ENCODE data around the gene SCNN1A. TPM values are rescaled to one million over a fixed set of nuclear protein-coding genes. Genes with fewer than 3 reads are reported as not detected.

The SCNN1A gene
- polyA plus RNA-seq, 1 experiment, result 0.36 TPM

GRCh38 chr12:6329703-6330064 is 45.7 kb downstream of the SCNN1A start:
- no peak overlapping the region for H3K4me3 ChIP-seq (ENCODE audit: low read depth, low read length)
- no peaks in the 10 kb centered on the region for H3K27me3 ChIP-seq (ENCODE audit: control insufficient read depth, insufficient read depth, low read length)
- CTCF ChIA-PET, result interaction anchor here (1.0 to 1.2 kb wide), 2 partner anchors 134 to 136 kb away, joined by 3 to 5 read pairs; no protein-coding TSS in a partner anchor
- peaks cover 55% of the 10 kb centered on the region for H3K36me3 ChIP-seq (ENCODE audit: control insufficient read depth, insufficient read depth, low read length)
- POLR2A ChIA-PET, result no interaction called here
- no peak for TF ChIP-seq CTCF (IDR thresholded peaks at IDR 0.05; ENCODE audit: insufficient read depth, low read depth, low read length)
- no peak for DNase-seq (ENCODE audit: low read depth)

GRCh38 chr12:6328945-6329702 is 46.2 kb downstream of the SCNN1A start:
- POLR2A ChIA-PET, result no interaction called here
- H3K27me3 ChIP-seq (ENCODE audit: control insufficient read depth, insufficient read depth, low read length), result no peaks in the 10 kb centered on the region
- peaks cover 56% of the 10 kb centered on the region for H3K36me3 ChIP-seq (ENCODE audit: control insufficient read depth, insufficient read depth, low read length)
- no peak for TF ChIP-seq CTCF (IDR thresholded peaks at IDR 0.05; ENCODE audit: insufficient read depth, low read depth, low read length)
- no peak overlapping the region for H3K4me3 ChIP-seq (ENCODE audit: low read depth, low read length)
- CTCF ChIA-PET, result interaction anchor here (0.7 to 1.2 kb wide), 3 partner anchors 133 to 160 kb away, joined by 3 to 5 read pairs (median 4); no protein-coding TSS in a partner anchor
- no peak for DNase-seq (ENCODE audit: low read depth)

DNA sequence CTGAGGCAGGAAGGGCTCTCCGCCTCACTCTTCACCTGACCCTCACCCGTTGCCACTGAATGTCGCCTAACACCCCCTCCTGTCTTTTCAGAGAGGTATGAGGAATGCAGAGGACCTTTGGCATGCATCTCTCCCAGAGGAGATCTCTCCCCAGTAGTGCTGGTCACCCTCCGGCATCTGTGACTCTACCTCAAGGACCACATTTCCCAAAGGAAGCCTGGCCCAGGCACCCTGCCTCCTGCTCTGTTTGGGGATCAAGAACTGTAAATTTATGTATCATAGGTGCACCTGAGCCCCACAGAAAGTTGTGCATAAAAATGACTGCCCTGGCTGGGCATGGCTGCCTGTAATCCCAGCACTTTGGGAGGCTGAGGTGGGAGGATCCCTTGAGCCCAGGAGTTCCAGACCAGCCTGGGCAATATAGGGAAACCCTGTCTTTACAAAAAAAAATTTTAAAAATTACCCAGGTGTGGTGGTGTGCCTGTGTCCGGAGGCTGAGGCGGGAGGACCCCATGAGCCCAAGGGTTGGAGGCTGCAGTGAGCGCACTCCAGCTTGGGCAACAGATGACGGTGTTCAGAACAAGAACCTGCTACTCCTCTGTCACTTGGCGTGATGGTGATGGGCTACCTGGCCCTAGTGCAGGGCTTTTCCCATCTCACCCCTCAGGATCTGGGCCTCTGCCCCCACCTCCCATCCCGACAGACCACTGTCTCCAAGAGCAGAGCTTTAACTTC is 47.2 kb downstream of the SCNN1A start:
- TF ChIP-seq CTCF (IDR thresholded peaks at IDR 0.05; ENCODE audit: insufficient read depth, low read depth, low read length), result no peak
- no peak overlapping the region for H3K4me3 ChIP-seq (ENCODE audit: low read depth, low read length)
- peaks cover 48% of the 10 kb centered on the region for H3K36me3 ChIP-seq (ENCODE audit: control insufficient read depth, insufficient read depth, low read length)
- DNase-seq (ENCODE audit: low read depth), result no peak
- ChIA-PET POLR2A (no interaction called here), CTCF (interaction anchor here (0.7 kb wide), 1 partner anchor 160 kb away, joined by 4 read pairs; no protein-coding TSS in a partner anchor)
- H3K27me3 ChIP-seq (ENCODE audit: control insufficient read depth, insufficient read depth, low read length), result no peaks in the 10 kb centered on the region

DNA sequence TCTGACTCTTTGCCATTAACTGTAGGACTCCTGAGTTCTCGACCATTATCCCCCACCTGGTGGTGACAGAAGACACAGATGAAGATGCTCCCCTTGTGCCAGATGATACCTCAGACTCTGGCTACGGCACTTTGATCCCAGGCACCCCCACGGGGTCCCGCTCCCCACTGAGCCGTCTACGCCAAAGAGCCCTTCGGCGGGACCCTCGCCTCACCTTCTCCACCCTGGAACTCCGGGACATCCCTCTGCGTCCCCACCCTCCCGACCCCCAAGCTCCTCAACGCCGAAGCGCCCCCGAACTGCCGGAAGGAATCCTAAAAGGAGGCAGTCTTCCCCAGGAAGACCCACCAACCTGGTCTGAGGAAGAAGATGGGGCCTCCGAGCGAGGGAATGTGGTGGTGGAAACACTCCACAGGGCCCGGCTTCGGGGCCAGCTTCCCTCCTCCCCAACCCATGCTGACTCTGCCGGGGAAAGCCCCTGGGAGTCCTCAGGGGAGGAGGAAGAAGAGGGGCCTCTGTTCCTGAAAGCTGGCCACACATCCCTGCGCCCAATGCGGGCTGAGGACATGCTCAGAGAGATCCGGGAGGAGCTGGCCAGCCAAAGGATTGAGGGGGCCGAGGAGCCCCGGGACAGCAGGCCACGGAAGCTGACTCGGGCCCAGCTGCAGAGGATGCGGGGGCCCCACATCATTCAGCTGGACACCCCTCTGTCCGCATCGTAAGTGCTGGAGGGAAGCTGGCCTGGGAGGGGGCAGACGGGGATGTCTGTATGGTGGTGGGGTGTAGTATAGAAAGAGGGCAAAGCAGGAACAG is 47.9 kb downstream of the SCNN1A start:
- Histone ChIP-seq H3K27me3 (ENCODE audit: control insufficient read depth, insufficient read depth, low read length) (no peaks in the 10 kb centered on the region), H3K36me3 (ENCODE audit: control insufficient read depth, insufficient read depth, low read length) (peaks cover 42% of the 10 kb centered on the region), H3K4me3 (ENCODE audit: low read depth, low read length) (no peak overlapping the region)
- no peak for TF ChIP-seq CTCF (IDR thresholded peaks at IDR 0.05; ENCODE audit: insufficient read depth, low read depth, low read length)
- ChIA-PET CTCF (interaction anchor here (0.9 to 2.6 kb wide), 4 partner anchors 9 to 210 kb away, joined by 3 to 16 read pairs (median 5); no protein-coding TSS in a partner anchor), POLR2A (no interaction called here)
- no peak for DNase-seq (ENCODE audit: low read depth)
